Metanephros (tissue), 2 donors: ENCODE results near the gene TRAPPC10. TPM values are rescaled to one million over a fixed set of nuclear protein-coding genes. Genes with fewer than 3 reads are reported as not detected.

Source experiments
- small RNA-seq: library from RNA; depleted of rRNA; stranded (forward); fragments of <200 nt; gene quantifications from one replicate; pipeline ENCODE3, GENCODE V24; 2014; ENCODE audit warnings: low replicate concordance
- total RNA-seq: library from RNA; depleted of rRNA; stranded (reverse); fragments of >200 nt; gene quantifications from one replicate; pipeline ENCODE4 v1.2.3, GENCODE V29; 2014

Gene TRAPPC10
- total RNA-seq: 44.8 TPM

GRCh38 chr21:44011579-44012473 is at the start of gene TRAPPC10:
TSS of gene TRAPPC10 (plus strand) at chr21:44012309. CDS start at chr21:44012494, 185 bp downstream.

GRCh38 chr21:44107026-44107501 is 95.0 kb downstream of the TRAPPC10 start, which contains the start of gene PWP2:
TSS of gene PWP2 (plus strand) at chr21:44107399. CDS start at chr21:44107417, 18 bp downstream.

Small RNAs within 50 kb of the gene (small RNA-seq; reads per million reads assigned to genes)
- gene RNU6-1150P: not detected

Other genes starting within 250 kb of the TRAPPC10 start
- gene CSTB, start 236.0 kb upstream of the TRAPPC10 start, total RNA-seq: 11.8 TPM
- 17.9 TPM for gene RRP1, start 222.7 kb upstream of the TRAPPC10 start, total RNA-seq
- gene AGPAT3, start 147.1 kb upstream of the TRAPPC10 start, total RNA-seq: 44.7 TPM
- gene PWP2, start 95.1 kb downstream of the TRAPPC10 start, total RNA-seq: 16.1 TPM
- 52.8 TPM for gene GATD3, start 121.4 kb downstream of the TRAPPC10 start, total RNA-seq
- gene ICOSLG, start 228.6 kb downstream of the TRAPPC10 start, total RNA-seq: 4.5 TPM
- not detected for gene DNMT3L, start 249.6 kb downstream of the TRAPPC10 start, total RNA-seq